Measurements from ENCODE around the gene FLOT2.

- no peak for TF ChIP-seq SUZ12 (IDR thresholded peaks at IDR 0.05; ENCODE audit: unreplicated experiment)
- TF ChIP-seq CTCF (IDR thresholded peaks at IDR 0.05 in 2 of 3, conservative IDR thresholded peaks at IDR 0.05 in 1 of 3; ENCODE audit: control insufficient read depth in 2 of 3, extremely low read depth in 1 of 3, insufficient read depth in 1 of 3, low read depth in 3 of 3, low read length in 3 of 3), result no peak
- no peak for TF ChIP-seq NFIC (IDR thresholded peaks at IDR 0.05; ENCODE audit: low read depth, low read length)
- TF ChIP-seq ZNF24 (IDR thresholded peaks at IDR 0.05), result no peak
- no peak for TF ChIP-seq MTA3 (IDR thresholded peaks at IDR 0.05; ENCODE audit: borderline replicate concordance, low read length)
- no peak for TF ChIP-seq CEBPB (IDR thresholded peaks at IDR 0.05; ENCODE audit: borderline replicate concordance in 1 of 2, low read depth in 2 of 2, low read length in 2 of 2)
- TF ChIP-seq ESRRA (IDR thresholded peaks at IDR 0.05; ENCODE audit: low read length), result no peak
- TF ChIP-seq MXI1 (IDR thresholded peaks at IDR 0.05; ENCODE audit: low read depth, low read length), result no peak
Measured at GRCh38 chr17:28935744-28936460, 38.4 kb upstream of the FLOT2 start.

All from GM12878 (cell line).